Skeletal muscle cell (primary cell): ENCODE data around the gene THAP7.
A peak's percentile ranks its signal among the peaks of the same experiment; 100 is the strongest.
"Not testable (repeated sequence)": the region's sequence is repeated elsewhere in the genome, so short reads cannot be mapped to it uniquely, and the experiment has no call there.

Experiments used
- DNase-seq: peaks from one replicate; pipeline ENCODE4 v3.0.0-alpha.2; 2010; ENCODE audit warnings: low read depth
- H3K4me3 ChIP-seq: 2 replicates; pipeline ENCODE4 v1.5.1; 2011; ENCODE audit warnings: low read depth, mild to moderate bottlenecking, control low read depth, low read length, moderate library complexity

Gene THAP7

GRCh38 chr22:21001601-21002325 lies at the start of gene THAP7:
TSS of gene THAP7 (minus strand) at chr22:21002118. CDS start at chr22:21001911, 207 bp downstream.
- peak; percentile 80 for DNase-seq
- peak within 1 kb of the TSS; percentile 76 for H3K4me3 ChIP-seq

GRCh38 chr22:21051145-21051830 lies 49.4 kb upstream of the THAP7 start:
- H3K4me3 ChIP-seq = no peak overlapping the region
- DNase-seq = no peak

GRCh38 chr22:21048965-21049364 lies 47.0 kb upstream of the THAP7 start:
- not testable (repeated sequence) for DNase-seq, H3K4me3 ChIP-seq

GRCh38 chr22:21048448-21048847 lies 46.5 kb upstream of the THAP7 start:
- not testable (repeated sequence) for DNase-seq, H3K4me3 ChIP-seq

- H3K4me3 ChIP-seq = no peak overlapping the region
- no peak for DNase-seq
These were observed 45.8 kb upstream of the THAP7 start for GRCh38 chr22:21047730-21048129.

- no peak overlapping the region for H3K4me3 ChIP-seq
- DNase-seq = no peak
These were observed 45.2 kb upstream of the THAP7 start for GRCh38 chr22:21047035-21047661.

GRCh38 chr22:21045585-21046294 lies 43.8 kb upstream of the THAP7 start, which contains the start of gene LRRC74B:
TSS of gene LRRC74B (plus strand) at chr22:21045946. CDS start at chr22:21045987, 41 bp downstream.
- peak; percentile 75 for DNase-seq
- peak within 1 kb of the TSS; percentile 57 for H3K4me3 ChIP-seq

- peak; percentile 85 for DNase-seq
- H3K4me3 ChIP-seq = peak overlapping the region; percentile 57
These were observed 43.1 kb upstream of the THAP7 start for GRCh38 chr22:21044931-21045584.

- DNase-seq = no peak
- no peak overlapping the region for H3K4me3 ChIP-seq
These were observed 42.1 kb upstream of the THAP7 start for GRCh38 chr22:21043860-21044535.

- no peak overlapping the region for H3K4me3 ChIP-seq
These were observed 41.3 kb upstream of the THAP7 start for GRCh38 chr22:21042978-21043859.

GRCh38 chr22:21041937-21042336 lies 40.0 kb upstream of the THAP7 start:
- no peak overlapping the region for H3K4me3 ChIP-seq
- peak; percentile 56 for DNase-seq

More at GRCh38 chr22:21042978-21043859, 41.3 kb upstream of the THAP7 start:
- no peak for DNase-seq

- not testable (repeated sequence) for DNase-seq, H3K4me3 ChIP-seq
These were observed 37.2 kb upstream of the THAP7 start for GRCh38 chr22:21039158-21039557.

GRCh38 chr22:21038405-21038804 lies 36.5 kb upstream of the THAP7 start:
- peak; percentile 25 for DNase-seq
- no peak overlapping the region for H3K4me3 ChIP-seq

GRCh38 chr22:21034989-21035388 lies 33.1 kb upstream of the THAP7 start:
- no peak for DNase-seq
- H3K4me3 ChIP-seq = no peak overlapping the region

GRCh38 chr22:21033895-21034294 lies 32.0 kb upstream of the THAP7 start:
- no peak for DNase-seq
- H3K4me3 ChIP-seq = no peak overlapping the region

GRCh38 chr22:21032868-21033688 lies 31.2 kb upstream of the THAP7 start:
- no peak for DNase-seq
- H3K4me3 ChIP-seq = no peak overlapping the region
